ENCODE data around the gene ABCG2. TPM values are rescaled to one million over a fixed set of nuclear protein-coding genes. Genes with fewer than 3 reads are reported as not detected.

The ABCG2 gene
- polyA plus RNA-seq, 4 donors: 6.5 to 37.6 (median 23.6) TPM

DNA sequence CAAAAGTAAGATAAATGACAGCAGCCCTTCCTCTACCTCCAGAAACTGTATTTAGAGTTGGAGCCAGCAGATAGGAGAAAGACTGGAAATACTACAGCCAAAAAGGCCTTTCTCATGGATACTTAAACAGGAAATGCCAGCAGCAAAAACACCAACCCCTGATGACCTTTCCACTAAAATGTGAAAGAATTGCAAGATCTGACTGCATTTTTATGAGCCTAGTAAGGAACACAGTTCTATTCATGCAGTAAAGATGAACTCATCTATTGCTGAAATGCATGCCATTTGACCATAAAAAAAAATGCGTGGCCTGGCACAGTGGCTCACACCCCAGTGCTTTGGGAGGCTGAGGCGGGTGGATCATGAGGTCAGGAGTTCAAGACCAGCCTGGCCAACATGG is 19.9 kb downstream of the ABCG2 start:
- peaks cover 0 to 11% (median 4%) of the 10 kb centered on the region in 3 donors for H3K4me1 ChIP-seq (ENCODE audit: control insufficient read depth in 3 of 3, insufficient read depth in 2 of 3, low read depth in 1 of 3, low read length in 2 of 3)
- H3K4me3 ChIP-seq (ENCODE audit: low read depth in 1 of 3, low read length in 3 of 3): no peak overlapping the region
- 87 to 90% (median 88%) methylated on average over 2 of the region's 2 CpGs for WGBS, 3 donors
- no peak overlapping the region for H3K27ac ChIP-seq (ENCODE audit: low read depth in 1 of 3, low read length in 2 of 3)
- H3K36me3 ChIP-seq (ENCODE audit: control insufficient read depth in 3 of 3, insufficient read depth in 2 of 3, low read depth in 1 of 3, low read length in 3 of 3): peaks cover 0 to 8% (median 0%) of the 10 kb centered on the region in 3 donors
- peak in 1 of 2 donors; percentile 30 for DNase-seq
- no peaks in the 10 kb centered on the region for H3K9me3 ChIP-seq (ENCODE audit: control insufficient read depth in 2 of 2, insufficient read depth in 1 of 2, low read depth in 1 of 2, low read length in 1 of 2)
- no peaks in the 10 kb centered on the region for H3K27me3 ChIP-seq (ENCODE audit: control insufficient read depth in 3 of 3, insufficient read depth in 3 of 3, low read length in 3 of 3)
- no peak for FAIRE-seq

DNA sequence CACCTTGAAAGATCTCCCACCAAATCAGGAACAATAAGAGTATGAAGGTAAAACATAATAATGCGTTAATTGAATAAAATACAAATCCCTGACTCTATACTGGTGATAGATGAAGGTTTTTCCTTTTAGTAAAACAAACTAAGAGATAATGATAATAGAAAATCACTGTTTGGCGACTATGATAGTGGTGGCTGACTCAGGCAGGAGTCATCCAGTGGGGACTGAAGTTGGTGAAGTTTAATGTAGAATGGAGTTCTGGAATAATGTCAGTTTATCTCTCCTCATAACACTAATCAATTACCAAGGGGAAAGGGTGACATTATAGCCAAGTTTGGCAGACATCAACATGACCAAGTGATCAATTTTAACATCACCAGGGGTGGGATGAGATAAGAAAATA is 21.3 kb downstream of the ABCG2 start:
- Histone ChIP-seq H3K36me3 (ENCODE audit: control insufficient read depth in 3 of 3, insufficient read depth in 2 of 3, low read depth in 1 of 3, low read length in 3 of 3) (peaks cover 0 to 9% (median 0%) of the 10 kb centered on the region in 3 donors), H3K9me3 (ENCODE audit: control insufficient read depth in 2 of 2, insufficient read depth in 1 of 2, low read depth in 1 of 2, low read length in 1 of 2) (no peaks in the 10 kb centered on the region), H3K27me3 (ENCODE audit: control insufficient read depth in 3 of 3, insufficient read depth in 3 of 3, low read length in 3 of 3) (no peaks in the 10 kb centered on the region), H3K4me3 (ENCODE audit: low read depth in 1 of 3, low read length in 3 of 3) (no peak overlapping the region), H3K4me1 (ENCODE audit: control insufficient read depth in 3 of 3, insufficient read depth in 2 of 3, low read depth in 1 of 3, low read length in 2 of 3) (peaks cover 0 to 6% (median 4%) of the 10 kb centered on the region in 3 donors), H3K27ac (ENCODE audit: low read depth in 1 of 3, low read length in 2 of 3) (no peak overlapping the region)
- FAIRE-seq: no peak
- no peak for DNase-seq
- 78 to 95% (median 86%) methylated on average over 2 of the region's 2 CpGs for WGBS, 3 donors

DNA sequence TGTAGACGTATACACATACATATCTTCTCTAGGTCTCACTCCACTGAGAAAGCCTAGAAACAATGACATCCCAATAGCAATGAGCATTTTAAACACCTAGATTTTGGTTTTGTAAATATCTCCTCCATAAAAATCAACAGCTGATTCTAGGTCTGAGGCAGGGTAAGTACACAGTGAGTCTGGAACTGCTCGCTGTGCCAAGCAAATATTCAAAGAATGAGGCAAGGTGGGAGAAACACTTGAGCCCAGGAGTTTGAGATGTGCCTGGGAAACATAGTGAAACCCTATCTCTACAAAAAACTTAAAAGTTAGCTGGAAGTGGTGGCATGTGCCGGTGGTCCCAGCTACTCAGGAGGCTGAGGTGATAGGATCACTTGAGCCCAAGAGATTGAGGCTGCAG is 22.2 kb downstream of the ABCG2 start:
- no peak overlapping the region for H3K4me3 ChIP-seq (ENCODE audit: low read depth in 1 of 3, low read length in 3 of 3)
- H3K36me3 ChIP-seq (ENCODE audit: control insufficient read depth in 3 of 3, insufficient read depth in 2 of 3, low read depth in 1 of 3, low read length in 3 of 3): peaks cover 0 to 11% (median 0%) of the 10 kb centered on the region in 3 donors
- H3K4me1 ChIP-seq (ENCODE audit: control insufficient read depth in 3 of 3, insufficient read depth in 2 of 3, low read depth in 1 of 3, low read length in 2 of 3): peaks cover 0 to 6% (median 2%) of the 10 kb centered on the region in 3 donors
- 93 to 96% (median 95%) methylated on average over 3 of the region's 3 CpGs for WGBS, 3 donors
- no peaks in the 10 kb centered on the region for H3K9me3 ChIP-seq (ENCODE audit: control insufficient read depth in 2 of 2, insufficient read depth in 1 of 2, low read depth in 1 of 2, low read length in 1 of 2)
- DNase-seq (no peak), FAIRE-seq (no peak)
- no peaks in the 10 kb centered on the region for H3K27me3 ChIP-seq (ENCODE audit: control insufficient read depth in 3 of 3, insufficient read depth in 3 of 3, low read length in 3 of 3)
- no peak overlapping the region for H3K27ac ChIP-seq (ENCODE audit: low read depth in 1 of 3, low read length in 2 of 3)

DNA sequence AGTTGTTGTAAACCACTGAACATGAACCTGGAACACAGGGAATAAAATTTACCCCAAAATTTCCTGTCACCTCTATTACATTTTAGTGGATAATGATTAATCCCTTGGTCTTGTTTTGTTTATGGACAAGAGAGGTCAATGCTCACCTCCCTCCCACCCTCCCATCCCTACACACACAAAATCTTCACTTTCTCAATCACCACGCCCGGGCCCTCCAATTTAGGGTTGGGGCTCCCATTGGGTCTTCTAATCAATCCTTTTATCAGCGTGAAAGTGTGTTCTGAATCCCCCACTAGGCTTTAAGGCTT is 23.1 kb downstream of the ABCG2 start:
- WGBS, 3 donors: 79 to 90% (median 86%) methylated on average over 3 of the region's 3 CpGs
- H3K27ac ChIP-seq (ENCODE audit: low read depth in 1 of 3, low read length in 2 of 3): peak overlapping the region in 1 of 3 donors; percentile 81
- DNase-seq: no peak

DNA sequence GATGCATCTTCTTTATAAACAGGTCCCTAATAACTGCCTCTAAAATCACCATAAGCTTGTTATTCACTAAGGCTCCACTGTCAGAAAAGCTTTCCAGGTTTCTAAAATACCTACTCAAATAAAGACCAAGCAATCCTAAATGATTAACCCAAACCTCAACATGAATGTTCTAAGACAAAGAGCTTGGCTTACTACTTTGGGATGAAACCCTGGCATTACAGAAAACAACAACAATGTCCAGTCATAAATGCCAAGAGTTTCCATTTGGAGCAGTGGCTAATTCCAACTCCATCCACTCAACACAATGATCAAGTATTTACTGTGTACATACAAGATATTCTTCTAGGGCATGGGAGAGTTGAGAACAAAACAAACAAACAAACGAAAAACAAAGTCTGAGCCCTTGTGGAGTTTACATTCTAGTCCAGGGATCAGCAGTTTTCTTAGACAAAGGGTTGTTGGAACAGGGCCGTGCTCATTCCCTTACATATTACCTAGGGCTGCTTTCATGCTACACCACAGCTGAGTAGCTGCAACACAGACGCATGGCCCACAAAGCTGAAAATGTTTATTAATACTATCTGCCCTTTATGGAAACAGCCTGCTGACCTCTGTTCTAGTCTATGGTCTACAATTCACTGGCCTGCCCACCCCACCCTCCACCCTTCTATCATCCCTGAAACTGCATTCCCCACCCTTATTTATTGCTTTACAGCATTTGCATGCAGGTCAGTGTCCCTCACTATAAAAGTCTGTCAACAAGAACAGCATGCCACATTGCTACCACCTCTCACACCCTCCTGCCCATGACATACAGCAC is 23.7 kb downstream of the ABCG2 start:
- peaks cover 0 to 12% (median 3%) of the 10 kb centered on the region in 3 donors for H3K36me3 ChIP-seq (ENCODE audit: control insufficient read depth in 3 of 3, insufficient read depth in 2 of 3, low read depth in 1 of 3, low read length in 3 of 3)
- peaks cover 0 to 6% (median 0%) of the 10 kb centered on the region in 3 donors for H3K4me1 ChIP-seq (ENCODE audit: control insufficient read depth in 3 of 3, insufficient read depth in 2 of 3, low read depth in 1 of 3, low read length in 2 of 3)
- peak overlapping the region; percentile 54 to 81 (median 63) for H3K27ac ChIP-seq (ENCODE audit: low read depth in 1 of 3, low read length in 2 of 3)
- H3K9me3 ChIP-seq (ENCODE audit: control insufficient read depth in 2 of 2, insufficient read depth in 1 of 2, low read depth in 1 of 2, low read length in 1 of 2): peaks cover 0 to 2% of the 10 kb centered on the region in 2 donors
- no peak overlapping the region for H3K4me3 ChIP-seq (ENCODE audit: low read depth in 1 of 3, low read length in 3 of 3)
- H3K27me3 ChIP-seq (ENCODE audit: control insufficient read depth in 3 of 3, insufficient read depth in 3 of 3, low read length in 3 of 3): no peaks in the 10 kb centered on the region
- FAIRE-seq (no peak), DNase-seq (peak; percentile 82 to 90)
- 25 to 60% (median 33%) methylated on average over 3 of the region's 3 CpGs for WGBS, 3 donors

More for the DNA sequence above, 23.1 kb downstream of the ABCG2 start:
- Histone ChIP-seq H3K27me3 (ENCODE audit: control insufficient read depth in 3 of 3, insufficient read depth in 3 of 3, low read length in 3 of 3) (no peaks in the 10 kb centered on the region), H3K4me1 (ENCODE audit: control insufficient read depth in 3 of 3, insufficient read depth in 2 of 3, low read depth in 1 of 3, low read length in 2 of 3) (peaks cover 0 to 6% (median 0%) of the 10 kb centered on the region in 3 donors), H3K36me3 (ENCODE audit: control insufficient read depth in 3 of 3, insufficient read depth in 2 of 3, low read depth in 1 of 3, low read length in 3 of 3) (peaks cover 0 to 12% (median 3%) of the 10 kb centered on the region in 3 donors), H3K4me3 (ENCODE audit: low read depth in 1 of 3, low read length in 3 of 3) (no peak overlapping the region), H3K9me3 (ENCODE audit: control insufficient read depth in 2 of 2, insufficient read depth in 1 of 2, low read depth in 1 of 2, low read length in 1 of 2) (no peaks in the 10 kb centered on the region)
- no peak for FAIRE-seq

DNA sequence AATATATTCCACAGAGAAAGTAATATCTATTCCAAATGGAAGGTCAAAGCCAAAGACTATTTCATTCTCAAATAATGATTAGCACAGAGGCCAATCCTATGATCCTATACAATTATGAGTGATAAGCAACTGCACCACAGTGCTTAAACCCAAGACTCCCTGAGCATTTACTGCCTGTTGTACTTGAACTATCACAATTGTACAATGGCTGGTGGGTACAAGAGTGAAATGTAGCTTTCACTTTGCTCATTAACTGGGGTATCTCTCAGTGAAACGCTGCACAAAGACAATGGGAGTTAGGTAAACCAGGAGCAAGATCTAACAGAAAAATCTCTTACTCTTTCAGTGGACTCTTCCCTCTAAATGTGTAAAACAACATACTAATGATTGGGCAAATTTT is 24.3 kb downstream of the ABCG2 start:
- FAIRE-seq: no peak
- Histone ChIP-seq H3K9me3 (ENCODE audit: control insufficient read depth in 2 of 2, insufficient read depth in 1 of 2, low read depth in 1 of 2, low read length in 1 of 2) (peaks cover 0 to 2% of the 10 kb centered on the region in 2 donors), H3K36me3 (ENCODE audit: control insufficient read depth in 3 of 3, insufficient read depth in 2 of 3, low read depth in 1 of 3, low read length in 3 of 3) (peaks cover 0 to 12% (median 3%) of the 10 kb centered on the region in 3 donors), H3K27ac (ENCODE audit: low read depth in 1 of 3, low read length in 2 of 3) (peak overlapping the region in 2 of 3 donors; percentile 63 to 81), H3K27me3 (ENCODE audit: control insufficient read depth in 3 of 3, insufficient read depth in 3 of 3, low read length in 3 of 3) (no peaks in the 10 kb centered on the region), H3K4me3 (ENCODE audit: low read depth in 1 of 3, low read length in 3 of 3) (no peak overlapping the region), H3K4me1 (ENCODE audit: control insufficient read depth in 3 of 3, insufficient read depth in 2 of 3, low read depth in 1 of 3, low read length in 2 of 3) (peaks cover 0 to 6% (median 0%) of the 10 kb centered on the region in 3 donors)
- peak; percentile 59 to 69 for DNase-seq
- WGBS, 3 donors: 11 to 75% (median 43%) methylated on average over 1 of the region's 1 CpG

DNA sequence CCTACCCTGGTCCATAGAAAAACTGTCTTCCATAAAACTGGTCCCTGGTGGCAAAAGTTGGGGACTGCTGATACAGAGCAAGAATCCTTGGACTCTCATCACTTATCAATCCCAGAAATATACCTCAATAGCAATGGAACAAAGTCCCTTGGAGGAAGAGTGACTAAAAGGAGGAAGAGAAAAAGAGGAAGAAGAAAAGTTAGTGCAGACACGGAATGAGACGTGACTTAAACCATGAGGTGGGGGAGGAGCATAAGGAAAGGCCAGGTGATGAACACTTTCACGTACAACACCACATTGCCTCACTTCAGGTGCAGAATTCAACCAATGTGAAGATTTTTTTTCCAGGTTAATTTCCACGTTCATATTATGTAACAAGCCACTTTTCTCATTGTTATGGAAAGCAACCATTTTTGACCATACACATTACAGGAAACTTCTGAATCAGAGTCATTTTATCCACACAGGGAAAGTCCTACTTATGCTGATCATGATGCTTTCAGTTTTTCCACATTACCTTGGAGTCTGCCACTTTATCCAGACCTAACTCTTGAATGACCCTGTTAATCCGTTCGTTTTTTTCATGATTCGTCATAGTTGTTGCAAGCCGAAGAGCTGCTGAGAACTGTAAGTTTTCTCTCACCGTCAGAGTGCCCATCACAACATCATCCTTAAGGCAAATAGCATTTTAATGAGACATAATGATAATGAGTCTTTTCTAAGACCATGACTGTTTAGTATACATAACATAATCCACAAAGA is 27.7 kb downstream of the ABCG2 start:
- H3K27ac ChIP-seq (ENCODE audit: low read depth in 1 of 3, low read length in 2 of 3): no peak overlapping the region
- DNase-seq (peak in 1 of 2 donors; percentile 58), FAIRE-seq (no peak)
- H3K36me3 ChIP-seq (ENCODE audit: control insufficient read depth in 3 of 3, insufficient read depth in 2 of 3, low read depth in 1 of 3, low read length in 3 of 3): peaks cover 0 to 4% (median 3%) of the 10 kb centered on the region in 3 donors
- 81 to 82% (median 82%) methylated on average over 9 of the region's 9 CpGs for WGBS, 3 donors
- no peak overlapping the region for H3K4me3 ChIP-seq (ENCODE audit: low read depth in 1 of 3, low read length in 3 of 3)
- peaks cover 0 to 6% (median 0%) of the 10 kb centered on the region in 3 donors for H3K4me1 ChIP-seq (ENCODE audit: control insufficient read depth in 3 of 3, insufficient read depth in 2 of 3, low read depth in 1 of 3, low read length in 2 of 3)
- H3K9me3 ChIP-seq (ENCODE audit: control insufficient read depth in 2 of 2, insufficient read depth in 1 of 2, low read depth in 1 of 2, low read length in 1 of 2): peaks cover 0 to 2% of the 10 kb centered on the region in 2 donors
- no peaks in the 10 kb centered on the region for H3K27me3 ChIP-seq (ENCODE audit: control insufficient read depth in 3 of 3, insufficient read depth in 3 of 3, low read length in 3 of 3)

DNA sequence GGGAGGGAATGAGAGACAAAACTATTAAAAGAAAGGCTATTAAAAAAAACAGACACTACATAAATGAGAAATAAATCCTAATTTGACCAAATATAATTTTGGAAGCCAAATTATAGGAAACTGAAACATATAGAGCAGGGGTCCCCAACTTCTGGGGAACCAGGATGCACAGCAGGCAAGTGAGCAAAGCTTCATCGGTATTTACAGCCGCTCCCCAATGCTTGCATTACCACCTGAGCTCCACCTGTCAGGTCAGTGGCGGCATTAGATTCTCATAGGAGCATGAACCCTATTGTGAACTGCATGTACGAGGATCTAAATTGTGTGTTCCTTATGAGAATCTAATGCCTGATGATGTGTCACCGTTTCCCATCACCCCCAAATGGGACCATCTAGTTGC is 28.4 kb downstream of the ABCG2 start:
- peaks cover 0 to 2% of the 10 kb centered on the region in 2 donors for H3K9me3 ChIP-seq (ENCODE audit: control insufficient read depth in 2 of 2, insufficient read depth in 1 of 2, low read depth in 1 of 2, low read length in 1 of 2)
- no peaks in the 10 kb centered on the region for H3K27me3 ChIP-seq (ENCODE audit: control insufficient read depth in 3 of 3, insufficient read depth in 3 of 3, low read length in 3 of 3)
- no peak for FAIRE-seq
- H3K4me3 ChIP-seq (ENCODE audit: low read depth in 1 of 3, low read length in 3 of 3): no peak overlapping the region
- H3K27ac ChIP-seq (ENCODE audit: low read depth in 1 of 3, low read length in 2 of 3): no peak overlapping the region
- H3K36me3 ChIP-seq (ENCODE audit: control insufficient read depth in 3 of 3, insufficient read depth in 2 of 3, low read depth in 1 of 3, low read length in 3 of 3): peaks cover 0 to 4% (median 3%) of the 10 kb centered on the region in 3 donors
- DNase-seq: no peak
- 94 to 95% (median 94%) methylated on average over 5 of the region's 5 CpGs for WGBS, 3 donors
- peaks cover 0 to 6% (median 0%) of the 10 kb centered on the region in 3 donors for H3K4me1 ChIP-seq (ENCODE audit: control insufficient read depth in 3 of 3, insufficient read depth in 2 of 3, low read depth in 1 of 3, low read length in 2 of 3)
